Measurements from ENCODE around the gene ZCCHC7. TPM values are rescaled to one million over a fixed set of nuclear protein-coding genes. Genes with fewer than 3 reads are reported as not detected.

Gene ZCCHC7
- total RNA-seq, 1 donor from 2014 or later, result 34.2 TPM

- intact Hi-C loops (cut with DNase I), result no loop called here
- ATAC-seq (no peak), DNase-seq (ENCODE audit: low spot score) (no peak)
These were observed 221.3 kb downstream of the ZCCHC7 start for GRCh38 chr9:37341704-37342103.

- ATAC-seq, result no peak
- intact Hi-C loops (cut with DNase I), result no loop called here
- DNase-seq (ENCODE audit: low spot score), result no peak
These were observed 222.1 kb downstream of the ZCCHC7 start for GRCh38 chr9:37342493-37342892.

- ATAC-seq (no peak), DNase-seq (ENCODE audit: low spot score) (no peak)
- intact Hi-C loops (cut with DNase I), result no loop called here
These were observed 222.5 kb downstream of the ZCCHC7 start for GRCh38 chr9:37342895-37343294.

- intact Hi-C loops (cut with DNase I), result no loop called here
- DNase-seq (ENCODE audit: low spot score) (no peak), ATAC-seq (no peak)
These were observed 223.3 kb downstream of the ZCCHC7 start for GRCh38 chr9:37343724-37344123.

- no peak for ATAC-seq
- DNase-seq (ENCODE audit: low spot score), result no peak
- intact Hi-C loops (cut with DNase I), result no loop called here
These were observed 224.7 kb downstream of the ZCCHC7 start for GRCh38 chr9:37345038-37345437.

GRCh38 chr9:37348917-37349316 lies 228.5 kb downstream of the ZCCHC7 start:
- intact Hi-C loops (cut with DNase I), result no loop called here
- DNase-seq (ENCODE audit: low spot score) (no peak), ATAC-seq (no peak)

GRCh38 chr9:37350486-37351190 lies 230.3 kb downstream of the ZCCHC7 start:
- DNase-seq (ENCODE audit: low spot score), result no peak
- intact Hi-C loops (cut with DNase I), result no loop called here
- ATAC-seq, result no peak

- ATAC-seq (no peak), DNase-seq (ENCODE audit: low spot score) (no peak)
- intact Hi-C loops (cut with DNase I), result no loop called here
These were observed 233.4 kb downstream of the ZCCHC7 start for GRCh38 chr9:37353791-37354190.

GRCh38 chr9:37362430-37362829 lies 242.1 kb downstream of the ZCCHC7 start:
- DNase-seq (ENCODE audit: low spot score), result no peak
- ATAC-seq, result no peak
- intact Hi-C loops (cut with DNase I), result no loop called here

- intact Hi-C loops (cut with DNase I), result no loop called here
These were observed 242.8 kb downstream of the ZCCHC7 start for GRCh38 chr9:37363124-37363523.

GRCh38 chr9:37364136-37364535 lies 243.8 kb downstream of the ZCCHC7 start:
- intact Hi-C loops (cut with DNase I), result no loop called here

More at GRCh38 chr9:37363124-37363523, 242.8 kb downstream of the ZCCHC7 start:
- ATAC-seq (no peak), DNase-seq (ENCODE audit: low spot score) (no peak)

GRCh38 chr9:37364751-37365360 lies 244.5 kb downstream of the ZCCHC7 start:
- DNase-seq (ENCODE audit: low spot score) (no peak), ATAC-seq (no peak)
- intact Hi-C loops (cut with DNase I), result no loop called here

More at GRCh38 chr9:37364136-37364535, 243.8 kb downstream of the ZCCHC7 start:
- ATAC-seq, result no peak
- no peak for DNase-seq (ENCODE audit: low spot score)

- DNase-seq (ENCODE audit: low spot score), result no peak
- no peak for ATAC-seq
- intact Hi-C loops (cut with DNase I), result no loop called here
These were observed 249.3 kb downstream of the ZCCHC7 start for GRCh38 chr9:37369671-37370070.

- intact Hi-C loops (cut with DNase I), result no loop called here
- DNase-seq (ENCODE audit: low spot score), result no peak
- ATAC-seq, result no peak
These were observed 249.9 kb downstream of the ZCCHC7 start for GRCh38 chr9:37370282-37370681.

GRCh38 chr9:37370968-37371563 lies 250.7 kb downstream of the ZCCHC7 start:
- intact Hi-C loops (cut with DNase I), result no loop called here
- no peak for ATAC-seq

GRCh38 chr9:37371565-37372464 lies 251.4 kb downstream of the ZCCHC7 start:
- intact Hi-C loops (cut with DNase I), result no loop called here
- DNase-seq (ENCODE audit: low spot score) (no peak), ATAC-seq (no peak)

More at GRCh38 chr9:37370968-37371563, 250.7 kb downstream of the ZCCHC7 start:
- no peak for DNase-seq (ENCODE audit: low spot score)

GRCh38 chr9:37372839-37373238 lies 252.5 kb downstream of the ZCCHC7 start:
- ATAC-seq (no peak), DNase-seq (ENCODE audit: low spot score) (no peak)
- intact Hi-C loops (cut with DNase I), result no loop called here

- DNase-seq (ENCODE audit: low spot score), result no peak
- intact Hi-C loops (cut with DNase I), result no loop called here
- ATAC-seq, result no peak
These were observed 253.2 kb downstream of the ZCCHC7 start for GRCh38 chr9:37373621-37374020.

GRCh38 chr9:37374892-37375291 lies 254.5 kb downstream of the ZCCHC7 start:
- DNase-seq (ENCODE audit: low spot score), result no peak
- intact Hi-C loops (cut with DNase I), result no loop called here
- ATAC-seq, result no peak

Measured in sciatic nerve (tissue), 2 donors.